GM21723 (cell line): ENCODE results near the gene SEC11C.

Experiments used
- ATAC-seq: cut with Tn5 transposase; IDR thresholded peaks from one replicate; pipeline ENCODE4 v1.9.1; 2021; ENCODE audit warnings: mild to moderate bottlenecking, moderate library complexity; ENCODE audit not compliant: unreplicated experiment

The SEC11C gene

GRCh38 chr18:59207506-59207905 is 67.8 kb downstream of the SEC11C start:
- no peak for ATAC-seq
